Measurements from ENCODE around the gene HSPE1.

- TF ChIP-seq CTCF (IDR thresholded peaks at IDR 0.05) (no peak), POLR2A (IDR thresholded peaks at IDR 0.05) (no peak)
These were observed 47.4 kb upstream of the HSPE1 start for GRCh38 chr2:197452754-197453122.

All from esophagus squamous epithelium (tissue), 4 donors.